HFF-Myc (cell line): ENCODE measurements around the gene NKX6-2.

ENCODE experiments used
- DNase-seq: peaks from one replicate; pipeline ENCODE4 v3.0.0-alpha.2; 2011; ENCODE audit warnings: low read depth; ENCODE audit errors: extremely low read depth
- H3K4me3 ChIP-seq: replicated peaks from 2 replicates; pipeline ENCODE4 v1.5.1; 2011; ENCODE audit warnings: low read depth, mild to moderate bottlenecking, control low read depth, low read length
- TF ChIP-seq, protein P1 (sequence below): IDR thresholded peaks from 2 replicates; pipeline ENCODE4 v1.5.1; 2012; ENCODE audit warnings: mild to moderate bottlenecking, low read depth, low read length, control low read depth; ENCODE audit errors: missing control alignments

The NKX6-2 gene

DNA sequence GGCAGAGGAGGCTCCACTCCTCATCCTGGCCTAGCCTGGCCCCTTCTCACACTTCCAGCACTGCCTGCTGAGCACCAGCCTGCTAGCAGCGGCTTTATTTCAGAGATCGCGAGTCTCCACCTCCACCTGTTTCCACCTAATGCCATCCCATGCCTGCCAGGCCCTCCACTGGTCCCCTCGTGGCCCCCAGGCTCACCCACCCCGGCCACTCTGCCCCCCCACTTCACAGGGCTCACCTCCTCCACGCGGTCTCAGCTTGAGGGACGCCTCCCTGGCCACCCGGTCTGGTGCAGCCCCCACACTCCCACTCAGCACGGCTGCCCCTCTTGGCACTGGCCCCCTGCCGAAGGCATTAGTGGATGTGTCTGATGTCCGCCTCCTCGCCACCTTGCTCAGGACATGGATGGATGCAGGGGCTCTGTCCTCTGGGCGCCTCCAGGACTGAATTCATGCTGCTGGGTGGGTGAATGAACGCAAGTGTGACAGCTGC, 3.8 kb upstream of the NKX6-2 start:
- DNase-seq = no peak
- no peak overlapping the region for H3K4me3 ChIP-seq
- TF ChIP-seq, protein P1, sequence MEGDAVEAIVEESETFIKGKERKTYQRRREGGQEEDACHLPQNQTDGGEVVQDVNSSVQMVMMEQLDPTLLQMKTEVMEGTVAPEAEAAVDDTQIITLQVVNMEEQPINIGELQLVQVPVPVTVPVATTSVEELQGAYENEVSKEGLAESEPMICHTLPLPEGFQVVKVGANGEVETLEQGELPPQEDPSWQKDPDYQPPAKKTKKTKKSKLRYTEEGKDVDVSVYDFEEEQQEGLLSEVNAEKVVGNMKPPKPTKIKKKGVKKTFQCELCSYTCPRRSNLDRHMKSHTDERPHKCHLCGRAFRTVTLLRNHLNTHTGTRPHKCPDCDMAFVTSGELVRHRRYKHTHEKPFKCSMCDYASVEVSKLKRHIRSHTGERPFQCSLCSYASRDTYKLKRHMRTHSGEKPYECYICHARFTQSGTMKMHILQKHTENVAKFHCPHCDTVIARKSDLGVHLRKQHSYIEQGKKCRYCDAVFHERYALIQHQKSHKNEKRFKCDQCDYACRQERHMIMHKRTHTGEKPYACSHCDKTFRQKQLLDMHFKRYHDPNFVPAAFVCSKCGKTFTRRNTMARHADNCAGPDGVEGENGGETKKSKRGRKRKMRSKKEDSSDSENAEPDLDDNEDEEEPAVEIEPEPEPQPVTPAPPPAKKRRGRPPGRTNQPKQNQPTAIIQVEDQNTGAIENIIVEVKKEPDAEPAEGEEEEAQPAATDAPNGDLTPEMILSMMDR = no peak

DNA sequence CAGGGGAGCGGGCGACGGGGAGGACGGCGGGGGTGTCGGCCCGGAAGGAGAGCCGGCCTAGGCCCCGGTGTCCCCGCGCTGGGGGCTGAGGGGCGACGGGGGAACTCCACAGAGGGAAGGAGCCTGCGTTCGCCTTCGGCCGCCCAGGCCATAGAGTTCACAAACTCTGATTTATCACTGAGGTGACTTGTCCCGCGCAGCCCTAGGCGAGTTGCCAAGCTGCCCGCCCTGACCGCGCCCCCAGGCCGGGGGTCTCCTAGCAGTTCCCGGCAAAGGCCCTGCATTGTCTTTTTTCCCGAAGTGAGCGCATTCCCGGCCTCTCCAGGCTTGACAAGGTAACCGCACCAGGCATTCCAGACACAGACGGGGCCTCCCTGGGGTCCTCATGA, 2.9 kb upstream of the NKX6-2 start:
- DNase-seq = no peak
- no peak overlapping the region for H3K4me3 ChIP-seq
- TF ChIP-seq, protein P1 = no peak

- TF ChIP-seq, protein P1 = peak; percentile 22
- H3K4me3 ChIP-seq = no peak overlapping the region
- no peak for DNase-seq
Measured at GRCh38 chr10:132788180-132788830, 2.4 kb upstream of the NKX6-2 start.

- TF ChIP-seq, protein P1 = no peak
- H3K4me3 ChIP-seq = no peak overlapping the region
- no peak for DNase-seq
Measured at GRCh38 chr10:132787495-132788179, 1.7 kb upstream of the NKX6-2 start.

DNA sequence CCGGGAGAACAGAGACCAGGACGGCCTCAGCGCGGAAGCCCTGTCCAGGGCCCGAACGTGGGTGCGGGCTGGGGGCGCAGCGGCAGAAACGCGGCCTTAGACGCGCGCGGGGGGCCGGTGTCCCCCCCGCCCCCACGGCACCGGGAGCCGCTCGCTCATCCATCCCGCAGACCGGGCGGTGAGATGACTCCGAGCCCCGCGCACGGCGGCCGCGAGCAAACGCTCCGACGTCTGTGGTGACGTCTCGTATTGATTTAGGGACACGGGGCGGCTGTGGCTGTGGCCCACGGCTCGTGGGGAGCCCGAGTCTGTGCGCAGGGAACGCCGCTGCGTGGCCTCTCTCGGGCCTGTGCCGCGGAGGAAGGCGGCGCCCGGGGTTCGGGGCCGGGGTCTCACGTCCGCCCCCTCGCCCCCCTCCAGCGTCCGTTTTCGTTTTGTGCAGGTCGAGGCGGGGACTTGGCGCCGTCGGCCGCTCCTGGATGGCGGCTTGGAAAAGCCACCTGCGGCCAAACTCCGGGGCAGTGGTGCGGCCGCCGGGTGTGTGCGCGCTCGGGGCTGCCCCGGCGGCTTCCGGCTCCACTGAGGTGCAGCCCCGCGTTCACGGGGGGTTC, 1.0 kb upstream of the NKX6-2 start:
- no peak overlapping the region for H3K4me3 ChIP-seq
- no peak for DNase-seq
- TF ChIP-seq, protein P1 = no peak

GRCh38 chr10:132786476-132786883, 533 bp upstream of the NKX6-2 start:
- DNase-seq = no peak
- TF ChIP-seq, protein P1 = no peak
- H3K4me3 ChIP-seq = no peak overlapping the region
